A549 treated with Mapracorat at 1 μM for 4 hours (cell line): Measurements from ENCODE around the gene USP3. TPM values are rescaled to one million over a fixed set of nuclear protein-coding genes. Genes with fewer than 3 reads are reported as not detected.

ENCODE experiments used
- total RNA-seq: library from RNA; stranded (reverse); fragments of 200-300 nt; extraction: Qiagen RNA extraction; gene quantifications from 5 replicates; pipeline ENCODE4 v1.2.3, GENCODE V29; 2022

The USP3 gene, protein sequence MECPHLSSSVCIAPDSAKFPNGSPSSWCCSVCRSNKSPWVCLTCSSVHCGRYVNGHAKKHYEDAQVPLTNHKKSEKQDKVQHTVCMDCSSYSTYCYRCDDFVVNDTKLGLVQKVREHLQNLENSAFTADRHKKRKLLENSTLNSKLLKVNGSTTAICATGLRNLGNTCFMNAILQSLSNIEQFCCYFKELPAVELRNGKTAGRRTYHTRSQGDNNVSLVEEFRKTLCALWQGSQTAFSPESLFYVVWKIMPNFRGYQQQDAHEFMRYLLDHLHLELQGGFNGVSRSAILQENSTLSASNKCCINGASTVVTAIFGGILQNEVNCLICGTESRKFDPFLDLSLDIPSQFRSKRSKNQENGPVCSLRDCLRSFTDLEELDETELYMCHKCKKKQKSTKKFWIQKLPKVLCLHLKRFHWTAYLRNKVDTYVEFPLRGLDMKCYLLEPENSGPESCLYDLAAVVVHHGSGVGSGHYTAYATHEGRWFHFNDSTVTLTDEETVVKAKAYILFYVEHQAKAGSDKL
- total RNA-seq = 38.9 to 44.3 TPM (median 41.1 TPM) in 5 replicates

GRCh38 chr15:63504247-63504978 lies at the start of gene USP3:
USP3 (plus strand) TSS chr15:63504593; CDS start chr15:63504740, 147 bp downstream.

DNA sequence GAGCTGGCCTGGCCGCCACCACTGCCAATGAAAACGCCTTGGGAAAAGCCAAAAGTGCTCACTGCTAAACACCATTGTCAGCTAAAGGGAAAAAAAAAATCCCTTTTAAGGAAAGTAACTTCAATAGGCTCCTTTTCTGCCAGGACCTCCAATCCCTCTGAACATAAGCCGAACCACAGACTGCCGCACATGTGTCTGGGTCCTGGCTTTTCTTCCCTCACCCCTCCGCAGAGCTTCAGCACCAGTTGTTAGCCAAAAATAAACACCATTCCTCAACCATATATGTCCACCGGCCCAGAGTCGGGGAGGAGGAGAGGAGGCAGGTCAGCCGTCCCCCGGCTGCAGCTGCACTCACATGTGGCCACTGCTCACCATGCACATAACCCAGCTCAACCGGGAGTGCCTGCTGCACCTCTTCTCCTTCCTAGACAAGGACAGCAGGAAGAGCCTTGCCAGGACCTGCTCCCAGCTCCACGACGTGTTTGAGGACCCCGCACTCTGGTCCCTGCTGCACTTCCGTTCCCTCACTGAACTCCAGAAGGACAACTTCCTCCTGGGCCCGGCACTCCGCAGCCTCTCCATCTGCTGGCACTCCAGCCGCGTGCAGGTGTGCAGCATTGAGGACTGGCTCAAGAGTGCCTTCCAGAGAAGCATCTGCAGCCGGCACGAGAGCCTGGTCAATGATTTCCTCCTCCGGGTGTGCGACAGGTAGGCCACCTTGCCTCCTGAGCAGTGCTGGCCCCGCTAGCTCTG lies 92.8 kb downstream of the USP3 start, which contains the start of gene FBXL22:
TSS of gene FBXL22 (plus strand) at position 350 of the 753 bp plus-strand sequence. CDS start at position 356, 6 bp downstream.

Other genes with a start within 250 kb of the USP3 start
- 17.2 to 26.9 TPM (median 21.5 TPM) in 5 replicates for gene APH1B, start 227.0 kb upstream of the USP3 start, total RNA-seq
- 156 to 188 TPM (median 179 TPM) in 5 replicates for gene CA12, start 122.7 kb upstream of the USP3 start, total RNA-seq
- gene FBXL22, start 92.8 kb downstream of the USP3 start, total RNA-seq = 0.15 to 0.25 TPM (median 0.21 TPM) in 4 of 5 replicates, not detected in the other